Measurements from ENCODE around the gene PXN.
"Not testable (repeated sequence)": the region's sequence is repeated elsewhere in the genome, so short reads cannot be mapped to it uniquely, and the experiment has no call there.

Gene PXN

DNA sequence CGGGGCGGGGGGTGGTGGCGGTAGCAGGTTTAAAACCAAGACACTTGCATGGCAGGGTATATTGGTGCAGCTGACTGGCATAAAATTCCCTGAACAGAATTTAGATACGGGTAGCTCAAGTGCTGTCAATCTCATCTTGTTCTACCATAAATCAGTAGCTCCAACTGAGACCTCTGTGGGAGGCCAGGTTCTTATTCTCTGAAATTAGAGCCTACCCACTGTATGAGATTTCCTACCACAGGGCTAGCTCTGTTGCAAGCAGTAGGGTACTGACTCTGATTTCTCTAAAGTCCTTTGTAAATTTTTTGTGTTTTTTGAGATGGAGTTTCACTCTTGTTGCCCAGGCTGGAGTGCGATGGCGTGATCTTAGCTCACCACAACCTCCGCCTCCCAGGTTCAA lies 61.4 kb downstream of the PXN start:
- DNase-seq: no peak

- DNase-seq: no peak
Measured at GRCh38 chr12:120200364-120200800, 65.1 kb downstream of the PXN start.

GRCh38 chr12:120199595-120200306 lies 65.8 kb downstream of the PXN start:
- no peak for DNase-seq

DNA sequence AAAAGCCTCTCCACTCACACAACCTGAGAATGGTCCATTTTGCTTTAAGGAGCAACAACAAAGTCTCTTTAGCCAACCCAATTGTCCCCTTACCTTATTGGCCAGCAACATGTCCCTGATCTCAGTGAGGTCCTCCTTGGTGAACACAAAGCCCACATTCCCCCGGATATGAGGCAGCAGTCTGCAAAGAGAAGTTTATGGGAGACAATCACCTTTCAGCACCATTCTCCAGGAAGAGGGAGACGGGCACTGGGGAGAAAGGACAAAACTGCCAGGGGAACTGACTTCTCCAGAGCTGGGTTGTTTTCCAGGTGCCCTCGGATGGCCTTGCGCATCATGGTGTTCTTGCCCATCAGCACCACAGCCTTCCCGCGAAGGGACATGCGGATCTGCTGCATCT lies 66.5 kb downstream of the PXN start:
- DNase-seq: no peak

GRCh38 chr12:120197542-120197887 lies 68.0 kb downstream of the PXN start:
- DNase-seq: no peak

GRCh38 chr12:120196817-120197541 lies 68.6 kb downstream of the PXN start:
- not testable (repeated sequence) for DNase-seq

GRCh38 chr12:120196363-120196762 lies 69.2 kb downstream of the PXN start:
- no peak for DNase-seq

GRCh38 chr12:120194534-120195395 lies 70.8 kb downstream of the PXN start, which contains the start of gene GCN1:
GCN1 (minus strand) TSS chr12:120194715; CDS start chr12:120194697, 18 bp downstream.
- peak; percentile 46 for DNase-seq

GRCh38 chr12:120194226-120194533 lies 71.3 kb downstream of the PXN start:
- DNase-seq: no peak

GRCh38 chr12:120193286-120193685 lies 72.2 kb downstream of the PXN start:
- not testable (repeated sequence) for DNase-seq

DNA sequence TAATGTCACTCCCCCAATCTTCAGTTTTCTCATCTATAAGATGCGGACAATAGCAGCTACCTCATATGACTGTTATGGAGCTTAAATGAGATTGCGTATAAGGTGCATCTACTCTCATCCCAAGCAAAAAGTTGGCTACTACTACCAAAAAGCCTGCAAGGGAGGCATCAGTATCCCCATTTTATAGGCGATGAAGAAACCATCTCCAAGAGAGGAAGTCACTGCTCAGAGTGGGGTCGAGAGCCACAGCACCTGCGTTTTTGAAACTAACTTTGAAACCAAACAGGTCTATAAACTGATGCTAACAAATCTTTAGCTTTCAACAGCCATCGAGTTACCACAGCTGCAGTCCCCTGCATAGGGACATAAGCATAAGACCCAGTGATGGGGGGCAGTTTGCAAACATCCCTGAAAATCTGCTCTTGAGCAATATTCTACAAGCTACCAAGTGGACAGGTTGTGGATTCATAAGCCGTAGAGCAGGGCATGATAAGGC lies 74.5 kb downstream of the PXN start:
- DNase-seq: no peak

DNA sequence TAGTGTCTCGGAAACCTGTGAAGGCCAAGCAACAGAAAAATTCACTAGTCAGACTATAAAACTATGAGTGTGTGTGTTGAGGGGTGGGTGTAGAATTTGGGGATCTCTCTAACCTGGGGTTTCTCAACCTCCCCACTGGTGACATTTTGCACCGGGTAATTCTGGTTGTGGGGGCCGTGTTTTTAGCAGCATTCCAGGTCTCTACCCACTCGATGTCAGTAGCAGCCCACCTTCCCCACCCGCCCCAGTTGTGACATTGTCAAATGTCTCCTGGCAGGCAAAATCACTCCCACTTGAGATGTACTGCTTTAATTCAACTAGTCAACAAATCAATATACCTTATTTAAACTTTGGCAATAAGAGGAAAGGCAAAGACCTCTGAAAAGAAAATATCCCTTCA lies 75.1 kb downstream of the PXN start:
- no peak for DNase-seq

GRCh38 chr12:120186654-120187053 lies 78.9 kb downstream of the PXN start:
- DNase-seq: no peak

- DNase-seq: no peak
Measured at GRCh38 chr12:120183211-120183631, 82.3 kb downstream of the PXN start.

- no peak for DNase-seq
Measured at GRCh38 chr12:120181991-120182631, 83.4 kb downstream of the PXN start.

DNA sequence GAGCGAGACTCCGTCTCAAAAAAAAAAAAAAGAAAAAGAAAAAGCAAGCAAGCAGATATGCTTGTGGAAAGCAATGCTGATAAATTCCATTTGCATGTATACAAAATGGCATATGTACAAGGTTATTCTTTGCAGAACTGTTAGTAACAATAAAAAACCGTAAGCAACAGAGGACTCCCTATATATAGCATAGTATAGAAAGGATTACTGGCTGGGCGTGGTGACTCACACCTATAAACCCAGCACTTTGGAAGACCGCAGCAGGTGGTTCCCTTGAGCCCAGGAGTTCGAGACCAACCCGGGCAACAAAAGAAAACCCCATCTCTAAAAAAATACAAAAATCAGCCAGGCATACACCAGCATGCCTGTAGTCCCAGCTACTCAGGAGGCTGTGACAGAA lies 84.6 kb downstream of the PXN start:
- DNase-seq: no peak

DNA sequence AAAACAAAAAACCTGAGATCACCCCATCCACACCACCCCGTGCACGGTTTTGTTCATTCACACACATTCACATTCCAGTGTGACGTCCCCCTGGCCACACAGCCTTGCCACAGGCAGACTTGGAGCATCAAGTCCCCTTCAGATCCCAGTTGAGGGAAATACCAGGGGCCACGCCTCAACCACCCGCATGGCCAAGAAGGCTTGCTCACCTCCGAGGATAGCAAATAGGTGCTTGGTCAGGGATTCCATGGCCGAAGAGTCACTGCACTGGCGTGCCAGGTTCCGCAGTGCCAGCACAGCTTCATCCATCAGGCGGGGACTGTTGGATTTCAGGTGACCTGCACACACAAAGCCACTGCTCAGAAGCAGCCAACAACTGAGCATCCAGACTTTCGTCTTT lies 90.0 kb downstream of the PXN start:
- no peak for DNase-seq

DNA sequence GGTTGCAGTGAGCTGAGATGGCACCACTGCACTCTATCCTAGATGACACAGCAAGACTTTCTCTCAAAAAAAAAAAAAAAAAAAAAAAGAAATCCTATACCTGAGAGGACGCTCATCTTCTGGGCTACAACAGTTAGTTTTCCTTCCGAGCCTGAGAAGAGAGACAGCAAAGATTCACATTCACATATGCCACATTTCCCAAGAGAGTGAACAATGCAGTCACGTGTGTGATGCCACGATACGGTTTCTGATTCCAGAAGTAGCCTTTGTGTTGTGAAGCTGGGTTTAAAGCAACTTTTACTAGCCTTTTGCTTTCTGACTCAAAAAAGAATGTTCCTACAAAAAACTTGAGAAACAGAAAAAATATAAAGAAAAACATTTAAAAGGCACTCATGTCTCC lies 90.5 kb downstream of the PXN start:
- DNase-seq: no peak

- no peak for DNase-seq
Measured at GRCh38 chr12:120172053-120172452, 93.5 kb downstream of the PXN start.

DNA sequence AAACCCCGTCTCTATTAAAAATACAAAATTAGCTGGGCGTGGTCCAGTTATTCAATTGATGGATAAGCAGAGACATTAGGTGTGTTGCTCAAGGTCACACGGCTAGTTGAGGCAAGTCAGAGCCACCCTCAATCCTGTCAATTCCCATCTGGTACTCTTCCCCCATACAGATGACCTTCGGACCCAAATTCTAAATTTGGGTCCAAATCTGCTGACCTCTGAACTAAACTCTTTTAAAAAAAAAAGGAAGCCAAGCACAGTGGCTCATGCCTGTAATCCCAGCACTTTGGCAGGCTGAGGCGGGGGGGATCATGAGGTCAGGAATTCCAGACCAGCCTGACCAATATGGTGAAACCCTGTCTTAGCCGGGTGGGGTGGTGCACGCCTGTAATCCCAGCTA lies 94.9 kb downstream of the PXN start:
- DNase-seq: no peak

- no peak for DNase-seq
Measured at GRCh38 chr12:120169946-120170345, 95.6 kb downstream of the PXN start.

GRCh38 chr12:120168337-120168736 lies 97.2 kb downstream of the PXN start:
- no peak for DNase-seq

GRCh38 chr12:120167529-120168095 lies 97.9 kb downstream of the PXN start:
- no peak for DNase-seq

Measured in SHP77 treated with DMSO at 0.1 percent for 48 hours (cell line).